ENCODE data around the gene BCAS3.

Gene BCAS3

DNA sequence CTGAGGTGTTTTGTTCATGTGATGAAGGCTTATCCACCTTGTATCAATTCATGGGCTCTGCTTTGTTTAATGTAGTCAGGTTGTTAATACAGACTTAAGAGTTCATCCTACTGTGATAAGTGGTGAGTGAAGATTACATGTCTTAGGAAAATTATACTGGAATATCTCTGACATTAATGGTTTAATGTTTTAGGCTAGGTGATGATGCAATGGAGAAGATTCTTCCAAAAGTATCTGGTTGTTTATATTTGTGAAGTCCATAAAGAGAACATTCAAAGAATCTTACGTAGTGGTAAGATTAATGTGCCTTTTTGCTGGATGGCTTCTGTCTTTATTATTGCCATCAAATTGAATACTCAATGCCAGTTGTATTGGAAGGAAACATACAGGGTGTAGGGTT lies 236.4 kb downstream of the BCAS3 start:
- TF ChIP-seq, protein P1, sequence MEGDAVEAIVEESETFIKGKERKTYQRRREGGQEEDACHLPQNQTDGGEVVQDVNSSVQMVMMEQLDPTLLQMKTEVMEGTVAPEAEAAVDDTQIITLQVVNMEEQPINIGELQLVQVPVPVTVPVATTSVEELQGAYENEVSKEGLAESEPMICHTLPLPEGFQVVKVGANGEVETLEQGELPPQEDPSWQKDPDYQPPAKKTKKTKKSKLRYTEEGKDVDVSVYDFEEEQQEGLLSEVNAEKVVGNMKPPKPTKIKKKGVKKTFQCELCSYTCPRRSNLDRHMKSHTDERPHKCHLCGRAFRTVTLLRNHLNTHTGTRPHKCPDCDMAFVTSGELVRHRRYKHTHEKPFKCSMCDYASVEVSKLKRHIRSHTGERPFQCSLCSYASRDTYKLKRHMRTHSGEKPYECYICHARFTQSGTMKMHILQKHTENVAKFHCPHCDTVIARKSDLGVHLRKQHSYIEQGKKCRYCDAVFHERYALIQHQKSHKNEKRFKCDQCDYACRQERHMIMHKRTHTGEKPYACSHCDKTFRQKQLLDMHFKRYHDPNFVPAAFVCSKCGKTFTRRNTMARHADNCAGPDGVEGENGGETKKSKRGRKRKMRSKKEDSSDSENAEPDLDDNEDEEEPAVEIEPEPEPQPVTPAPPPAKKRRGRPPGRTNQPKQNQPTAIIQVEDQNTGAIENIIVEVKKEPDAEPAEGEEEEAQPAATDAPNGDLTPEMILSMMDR (conservative IDR thresholded peaks at IDR 0.05; ENCODE audit: low read depth, low read length) = no peak
- no peak overlapping the region for H3K4me2 ChIP-seq
- H2AFZ ChIP-seq (ENCODE audit: low read depth) = no peak overlapping the region
- H3K36me3 ChIP-seq (ENCODE audit: insufficient read depth) = no peaks in the 10 kb centered on the region
- H3K9ac ChIP-seq = no peak overlapping the region
- H3K79me2 ChIP-seq (ENCODE audit: insufficient read depth, low read depth) = no peaks in the 10 kb centered on the region
- no peaks in the 10 kb centered on the region for H3K27me3 ChIP-seq (ENCODE audit: insufficient read depth, low read depth)
- H3K4me3 ChIP-seq (IDR thresholded peaks at IDR 0.05; ENCODE audit: insufficient read depth, low read depth, low read length) = no peak overlapping the region
- no peaks in the 10 kb centered on the region for H3K4me1 ChIP-seq (ENCODE audit: low read depth, poor library complexity, severe bottlenecking)
- no peak overlapping the region for H3K27ac ChIP-seq
- no peaks in the 10 kb centered on the region for H4K20me1 ChIP-seq (ENCODE audit: insufficient read depth)

- Histone ChIP-seq H3K27ac (no peak overlapping the region), H3K4me1 (ENCODE audit: low read depth, poor library complexity, severe bottlenecking) (no peaks in the 10 kb centered on the region), H3K27me3 (ENCODE audit: insufficient read depth, low read depth) (no peaks in the 10 kb centered on the region), H2AFZ (ENCODE audit: low read depth) (no peak overlapping the region), H4K20me1 (ENCODE audit: insufficient read depth) (no peaks in the 10 kb centered on the region), H3K4me3 (IDR thresholded peaks at IDR 0.05; ENCODE audit: insufficient read depth, low read depth, low read length) (no peak overlapping the region), H3K9ac (no peak overlapping the region), H3K36me3 (ENCODE audit: insufficient read depth) (no peaks in the 10 kb centered on the region), H3K4me2 (no peak overlapping the region), H3K79me2 (ENCODE audit: insufficient read depth, low read depth) (no peaks in the 10 kb centered on the region)
- TF ChIP-seq, protein P1 (conservative IDR thresholded peaks at IDR 0.05; ENCODE audit: low read depth, low read length) = no peak
Observed at GRCh38 chr17:60916043-60916442, 238.4 kb downstream of the BCAS3 start.

GRCh38 chr17:60920107-60920506 lies 242.5 kb downstream of the BCAS3 start:
- Histone ChIP-seq H3K4me2 (no peak overlapping the region), H3K27me3 (ENCODE audit: insufficient read depth, low read depth) (no peaks in the 10 kb centered on the region), H2AFZ (ENCODE audit: low read depth) (no peak overlapping the region), H3K79me2 (ENCODE audit: insufficient read depth, low read depth) (no peaks in the 10 kb centered on the region), H3K27ac (no peak overlapping the region), H3K4me1 (ENCODE audit: low read depth, poor library complexity, severe bottlenecking) (no peaks in the 10 kb centered on the region), H3K36me3 (ENCODE audit: insufficient read depth) (no peaks in the 10 kb centered on the region), H4K20me1 (ENCODE audit: insufficient read depth) (no peaks in the 10 kb centered on the region), H3K4me3 (IDR thresholded peaks at IDR 0.05; ENCODE audit: insufficient read depth, low read depth, low read length) (no peak overlapping the region), H3K9ac (no peak overlapping the region)
- TF ChIP-seq, protein P1 (conservative IDR thresholded peaks at IDR 0.05; ENCODE audit: low read depth, low read length) = no peak

GRCh38 chr17:60923000-60923399 lies 245.3 kb downstream of the BCAS3 start:
- H3K4me2 ChIP-seq = no peak overlapping the region
- no peak overlapping the region for H3K4me3 ChIP-seq (IDR thresholded peaks at IDR 0.05; ENCODE audit: insufficient read depth, low read depth, low read length)
- H3K4me1 ChIP-seq (ENCODE audit: low read depth, poor library complexity, severe bottlenecking) = no peaks in the 10 kb centered on the region
- no peak overlapping the region for H2AFZ ChIP-seq (ENCODE audit: low read depth)
- H3K79me2 ChIP-seq (ENCODE audit: insufficient read depth, low read depth) = no peaks in the 10 kb centered on the region
- H3K9ac ChIP-seq = no peak overlapping the region
- no peaks in the 10 kb centered on the region for H3K27me3 ChIP-seq (ENCODE audit: insufficient read depth, low read depth)
- TF ChIP-seq, protein P1 (conservative IDR thresholded peaks at IDR 0.05; ENCODE audit: low read depth, low read length) = no peak
- H3K36me3 ChIP-seq (ENCODE audit: insufficient read depth) = no peaks in the 10 kb centered on the region
- H3K27ac ChIP-seq = no peak overlapping the region
- no peaks in the 10 kb centered on the region for H4K20me1 ChIP-seq (ENCODE audit: insufficient read depth)

Measured in KMS-11 (cell line).